GM21723 (cell line): ENCODE data around the gene PAPSS2.
"Not testable (repeated sequence)": the region's sequence is repeated elsewhere in the genome, so short reads cannot be mapped to it uniquely, and the experiment has no call there.

Source experiments
- ATAC-seq: cut with Tn5 transposase; IDR thresholded peaks from one replicate; pipeline ENCODE4 v1.9.1; 2021; ENCODE audit warnings: mild to moderate bottlenecking, moderate library complexity; ENCODE audit not compliant: unreplicated experiment

Gene PAPSS2

GRCh38 chr10:87642486-87642885 lies 17.2 kb upstream of the PAPSS2 start:
- no peak for ATAC-seq

- ATAC-seq: no peak
Observed at GRCh38 chr10:87642988-87643387, 16.7 kb upstream of the PAPSS2 start.

GRCh38 chr10:87643920-87644319 lies 15.8 kb upstream of the PAPSS2 start:
- no peak for ATAC-seq

- ATAC-seq: not testable (repeated sequence)
Observed at GRCh38 chr10:87644500-87644899, 15.2 kb upstream of the PAPSS2 start.

GRCh38 chr10:87646192-87646909 lies 13.3 kb upstream of the PAPSS2 start:
- ATAC-seq: no peak

- no peak for ATAC-seq
Observed at GRCh38 chr10:87646935-87647334, 12.7 kb upstream of the PAPSS2 start.

GRCh38 chr10:87650838-87651589 lies 8.7 kb upstream of the PAPSS2 start:
- no peak for ATAC-seq

GRCh38 chr10:87651801-87652200 lies 7.9 kb upstream of the PAPSS2 start:
- ATAC-seq: no peak

- ATAC-seq: no peak
Observed at GRCh38 chr10:87652261-87652660, 7.4 kb upstream of the PAPSS2 start.

GRCh38 chr10:87654212-87654611 lies 5.5 kb upstream of the PAPSS2 start:
- no peak for ATAC-seq

- no peak for ATAC-seq
Observed at GRCh38 chr10:87656431-87657072, 3.1 kb upstream of the PAPSS2 start.

- no peak for ATAC-seq
Observed at GRCh38 chr10:87657371-87657770, 2.3 kb upstream of the PAPSS2 start.

GRCh38 chr10:87658321-87658795 lies 1.3 kb upstream of the PAPSS2 start:
- ATAC-seq: no peak

- ATAC-seq: no peak
Observed at GRCh38 chr10:87658858-87659555, 671 bp upstream of the PAPSS2 start.

- no peak for ATAC-seq
Observed at GRCh38 chr10:87660484-87661133, 931 bp downstream of the PAPSS2 start.

GRCh38 chr10:87661861-87662785 lies 2.4 kb downstream of the PAPSS2 start:
- ATAC-seq: no peak

GRCh38 chr10:87664276-87664701 lies 4.6 kb downstream of the PAPSS2 start:
- ATAC-seq: no peak

GRCh38 chr10:87667493-87667892 lies 7.8 kb downstream of the PAPSS2 start:
- no peak for ATAC-seq

- no peak for ATAC-seq
Observed at GRCh38 chr10:87668324-87669074, 8.8 kb downstream of the PAPSS2 start.
